ENCODE results near the gene PRR23E. TPM values are rescaled to one million over a fixed set of nuclear protein-coding genes. Genes with fewer than 3 reads are reported as not detected.

Gene PRR23E, protein sequence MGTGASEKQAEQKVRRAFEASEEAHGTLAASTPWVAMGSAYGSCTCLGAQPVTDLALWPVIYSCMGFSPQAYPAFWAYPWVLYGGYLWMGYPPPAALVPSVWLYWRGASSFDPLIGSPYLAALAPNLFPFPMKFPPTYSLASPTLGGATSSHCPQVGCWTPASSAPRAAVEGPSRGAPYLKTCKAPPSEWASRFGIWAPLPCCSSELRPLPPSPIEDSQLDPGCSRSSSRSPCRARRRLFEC
- total RNA-seq, result not detected in 2 replicates

DNA sequence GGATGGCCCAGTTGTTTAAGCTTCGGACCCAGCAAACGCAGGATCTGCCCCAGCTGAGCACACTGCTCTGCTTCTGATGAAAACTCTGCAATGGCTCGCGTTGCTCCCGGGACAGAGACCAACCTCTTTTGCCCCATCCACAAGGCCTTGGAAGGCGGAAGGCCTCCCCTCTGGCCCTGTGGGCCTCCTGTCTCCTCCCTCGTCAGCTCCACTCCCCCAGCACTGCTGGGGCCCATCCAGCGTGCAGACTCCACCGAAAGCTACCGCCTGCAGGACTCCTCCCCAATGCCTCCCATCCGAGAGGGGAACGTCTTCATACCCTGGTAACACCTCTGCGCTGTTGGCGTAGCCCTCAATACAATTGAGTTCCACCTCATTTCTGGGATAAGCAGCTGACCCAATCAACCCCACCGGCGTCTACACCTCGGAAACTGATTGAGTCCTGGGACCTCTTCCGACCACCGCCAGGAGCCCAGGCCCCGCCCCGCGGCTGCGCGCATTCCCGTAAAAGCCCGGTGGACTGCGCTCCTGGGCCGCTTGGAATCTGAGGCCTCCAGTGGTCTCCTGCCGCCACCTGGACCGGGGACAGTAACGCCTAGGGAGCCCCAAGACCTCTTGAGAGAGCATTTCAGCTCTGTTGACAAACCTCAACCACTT is at the start of gene PRR23E:
TSS of gene PRR23E (plus strand) at position 556 of the 657 bp plus-strand sequence. CDS start 3,555 bp downstream, outside the sequence.

Other genes with a start within 250 kb of the PRR23E start
- gene PLXNA1, start 210.0 kb upstream of the PRR23E start, total RNA-seq, result 62.7 and 118 TPM in 2 replicates
- gene PRR20G, start 94.9 kb downstream of the PRR23E start, total RNA-seq, result not detected in 2 replicates